ENCODE measurements around the gene ZNF705A.
"Not testable (repeated sequence)": the region's sequence is repeated elsewhere in the genome, so short reads cannot be mapped to it uniquely, and the experiment has no call there.

The ZNF705A gene

DNA sequence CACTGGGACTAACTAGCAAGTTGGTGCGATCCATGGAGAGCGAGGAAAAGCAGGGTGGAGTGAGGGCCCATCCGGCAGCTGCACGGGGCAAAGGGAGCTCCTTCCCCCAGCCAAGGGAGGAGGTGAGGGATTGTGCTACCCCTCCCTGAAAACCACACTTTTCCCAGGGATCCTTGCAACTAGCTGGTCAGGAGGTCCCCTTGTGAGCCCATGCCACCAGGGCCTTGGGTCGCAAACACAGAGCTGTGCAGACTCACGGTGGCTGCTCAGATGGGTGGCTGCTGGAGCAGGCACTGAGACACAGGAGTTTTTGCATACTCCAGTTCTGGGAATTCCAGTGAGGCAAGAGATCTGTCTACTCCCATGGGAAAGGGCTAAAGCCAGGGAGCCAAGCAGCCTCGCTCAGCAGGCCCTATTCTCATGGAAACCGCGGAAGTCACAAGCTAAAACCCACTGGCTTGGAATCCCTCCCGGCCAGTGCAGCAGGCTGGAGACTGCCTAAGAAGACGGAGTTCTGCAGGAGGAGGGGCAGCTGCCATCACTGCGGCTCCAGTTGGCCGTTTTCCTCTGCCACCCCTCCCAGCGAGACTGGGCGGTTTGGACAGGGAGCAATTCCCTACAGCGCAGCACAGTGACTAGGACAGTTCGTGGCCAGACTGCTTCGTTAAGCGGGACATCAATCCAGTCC, 10.9 kb upstream of the ZNF705A start:
- Histone ChIP-seq H3K36me3 (ENCODE audit: insufficient read depth, low read length) (no peaks in the 10 kb centered on the region), H3K9me3 (replicated peaks; ENCODE audit: low read length) (no peaks in the 10 kb centered on the region), H3K9ac (ENCODE audit: low read depth, low read length) (peak overlapping the region; percentile 10), H3K4me1 (ENCODE audit: control insufficient read depth, insufficient read depth, low read length) (peaks cover 12% of the 10 kb centered on the region), H3K4me2 (ENCODE audit: low read length) (peak overlapping the region; percentile 71), H3K27me3 (ENCODE audit: control insufficient read depth, insufficient read depth, low read length) (no peaks in the 10 kb centered on the region), H3K4me3 (ENCODE audit: low read length) (peak overlapping the region; percentile 44)

DNA sequence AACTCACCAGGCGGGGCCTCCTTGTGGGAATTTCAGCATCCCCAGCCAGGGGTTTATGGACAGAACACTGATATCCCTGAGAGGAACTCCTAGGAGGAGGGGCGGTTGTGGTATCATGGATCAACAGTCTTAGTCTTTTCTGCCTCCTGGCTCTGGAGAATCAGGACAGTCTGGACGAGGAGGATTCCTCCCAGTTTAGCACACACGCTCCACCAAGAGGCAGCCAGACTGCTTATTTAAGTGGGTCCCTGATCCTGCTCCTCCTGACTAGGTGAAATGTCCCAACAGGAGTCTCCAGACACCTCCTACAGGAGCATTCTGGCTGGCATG, 10.4 kb upstream of the ZNF705A start:
- Histone ChIP-seq H3K4me1 (ENCODE audit: control insufficient read depth, insufficient read depth, low read length) (peaks cover 12% of the 10 kb centered on the region), H3K4me2 (ENCODE audit: low read length) (peak overlapping the region; percentile 71), H3K27me3 (ENCODE audit: control insufficient read depth, insufficient read depth, low read length) (no peaks in the 10 kb centered on the region), H3K9ac (ENCODE audit: low read depth, low read length) (peak overlapping the region; percentile 10), H3K36me3 (ENCODE audit: insufficient read depth, low read length) (no peaks in the 10 kb centered on the region), H3K4me3 (ENCODE audit: low read length) (peak overlapping the region; percentile 44), H3K9me3 (replicated peaks; ENCODE audit: low read length) (no peaks in the 10 kb centered on the region)

DNA sequence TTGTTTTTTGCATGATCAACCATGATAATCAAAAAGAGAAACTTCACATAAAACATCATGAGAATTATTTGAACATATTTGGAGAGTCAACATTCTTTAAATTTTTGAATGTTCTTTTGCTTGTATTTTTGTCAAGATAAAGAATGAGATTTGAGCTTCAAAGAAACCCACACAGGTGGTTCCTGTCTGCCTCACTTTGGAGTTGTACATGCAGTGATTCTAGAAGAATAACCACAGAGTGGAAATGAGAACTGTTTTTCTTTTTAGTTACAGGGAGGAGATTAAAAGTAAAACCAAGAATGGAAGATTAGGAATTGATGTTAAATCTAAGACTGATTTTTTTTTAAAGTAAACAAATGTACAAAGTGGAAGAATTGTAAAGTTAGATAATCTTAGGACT, 2.3 kb upstream of the ZNF705A start:
- Histone ChIP-seq H3K9ac (ENCODE audit: low read depth, low read length) (no peak overlapping the region), H3K9me3 (replicated peaks; ENCODE audit: low read length) (no peaks in the 10 kb centered on the region), H3K4me2 (ENCODE audit: low read length) (no peak overlapping the region), H3K36me3 (ENCODE audit: insufficient read depth, low read length) (no peaks in the 10 kb centered on the region), H3K27me3 (ENCODE audit: control insufficient read depth, insufficient read depth, low read length) (no peaks in the 10 kb centered on the region), H3K4me3 (ENCODE audit: low read length) (no peak overlapping the region), H3K4me1 (ENCODE audit: control insufficient read depth, insufficient read depth, low read length) (peaks cover 22% of the 10 kb centered on the region)

DNA sequence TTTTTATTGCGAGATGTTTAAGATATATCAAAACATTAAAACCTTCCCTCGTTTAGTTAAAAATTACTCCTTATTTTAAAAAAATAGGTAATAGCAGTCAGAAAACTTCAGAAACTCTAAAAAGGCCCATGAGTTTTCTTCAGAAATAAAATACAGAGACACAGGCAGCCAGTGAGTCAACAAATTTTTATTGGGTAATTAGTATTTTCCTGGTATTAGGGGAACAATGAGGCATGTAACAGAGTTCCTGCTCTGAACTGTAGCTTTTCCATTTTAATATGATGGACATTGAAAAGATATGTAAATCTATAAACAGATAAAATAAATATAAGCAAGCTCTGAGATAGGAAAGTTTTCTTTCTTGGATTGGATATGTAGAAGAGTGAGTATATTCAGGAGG, 399 bp upstream of the ZNF705A start:
- H3K9me3 ChIP-seq (replicated peaks; ENCODE audit: low read length), result no peaks in the 10 kb centered on the region
- peak overlapping the region; percentile 66 for H3K4me2 ChIP-seq (ENCODE audit: low read length)
- H3K36me3 ChIP-seq (ENCODE audit: insufficient read depth, low read length), result no peaks in the 10 kb centered on the region
- no peaks in the 10 kb centered on the region for H3K27me3 ChIP-seq (ENCODE audit: control insufficient read depth, insufficient read depth, low read length)
- H3K4me1 ChIP-seq (ENCODE audit: control insufficient read depth, insufficient read depth, low read length), result peaks cover 22% of the 10 kb centered on the region
- H3K4me3 ChIP-seq (ENCODE audit: low read length), result no peak overlapping the region
- peak overlapping the region; percentile 67 for H3K9ac ChIP-seq (ENCODE audit: low read depth, low read length)

DNA sequence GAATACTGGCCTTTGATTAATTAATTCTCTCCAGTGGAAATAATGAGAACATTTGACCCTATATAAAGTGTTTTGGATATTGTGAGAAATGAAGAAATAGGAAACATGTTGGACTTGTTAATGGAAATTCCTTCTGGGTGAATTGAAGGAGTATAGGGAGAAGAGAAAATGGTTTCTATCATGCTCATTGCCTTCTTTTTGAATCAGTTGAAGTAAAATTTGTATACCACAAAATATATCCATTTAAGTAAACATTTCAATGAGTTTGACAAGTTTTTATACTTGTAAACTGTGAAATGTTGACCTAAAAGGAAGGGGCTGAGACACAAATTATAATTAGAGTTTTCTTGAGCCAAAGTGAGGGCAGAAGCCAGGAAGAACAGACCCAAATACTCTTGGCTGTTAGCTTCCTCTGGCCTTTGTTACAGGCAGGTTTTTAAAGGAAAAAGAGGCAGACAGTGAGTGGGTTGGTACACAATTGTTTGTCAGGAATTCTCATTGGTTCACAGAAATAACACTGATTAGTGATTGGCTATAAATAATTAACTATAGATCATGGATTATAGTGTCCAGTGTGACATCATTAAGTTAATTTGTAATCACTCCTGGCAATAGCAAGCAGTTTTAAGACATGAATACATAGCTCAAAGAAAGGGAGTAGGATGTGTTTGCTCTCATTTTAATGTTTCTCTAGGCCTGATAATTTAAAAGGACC, 826 bp downstream of the ZNF705A start:
- Histone ChIP-seq H3K9ac (ENCODE audit: low read depth, low read length) (peak overlapping the region; percentile 55), H3K4me2 (ENCODE audit: low read length) (peak overlapping the region; percentile 66), H3K27me3 (ENCODE audit: control insufficient read depth, insufficient read depth, low read length) (no peaks in the 10 kb centered on the region), H3K4me1 (ENCODE audit: control insufficient read depth, insufficient read depth, low read length) (peaks cover 22% of the 10 kb centered on the region), H3K9me3 (replicated peaks; ENCODE audit: low read length) (no peaks in the 10 kb centered on the region), H3K4me3 (ENCODE audit: low read length) (peak overlapping the region; percentile 16), H3K36me3 (ENCODE audit: insufficient read depth, low read length) (no peaks in the 10 kb centered on the region)

DNA sequence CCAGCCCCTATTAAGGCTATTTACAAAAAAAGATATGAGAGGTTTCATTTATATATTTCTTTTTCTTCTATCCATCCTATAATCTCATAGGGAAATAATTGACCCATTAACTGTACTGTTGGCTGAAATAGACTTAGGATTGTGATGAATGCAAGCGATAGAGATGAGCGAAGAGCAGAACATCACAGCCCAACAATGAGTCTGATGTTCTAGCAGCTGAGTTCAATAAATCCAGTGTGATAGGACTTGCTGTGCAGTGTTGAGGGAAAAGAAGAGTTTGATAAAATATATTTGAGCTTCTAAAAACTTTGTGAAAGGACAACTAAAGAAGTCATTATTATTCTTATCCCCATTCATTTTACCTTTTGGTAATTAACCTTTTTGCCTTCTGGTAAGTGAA, 16.1 kb downstream of the ZNF705A start:
- not testable (repeated sequence) for H3K36me3 ChIP-seq (ENCODE audit: insufficient read depth, low read length)

DNA sequence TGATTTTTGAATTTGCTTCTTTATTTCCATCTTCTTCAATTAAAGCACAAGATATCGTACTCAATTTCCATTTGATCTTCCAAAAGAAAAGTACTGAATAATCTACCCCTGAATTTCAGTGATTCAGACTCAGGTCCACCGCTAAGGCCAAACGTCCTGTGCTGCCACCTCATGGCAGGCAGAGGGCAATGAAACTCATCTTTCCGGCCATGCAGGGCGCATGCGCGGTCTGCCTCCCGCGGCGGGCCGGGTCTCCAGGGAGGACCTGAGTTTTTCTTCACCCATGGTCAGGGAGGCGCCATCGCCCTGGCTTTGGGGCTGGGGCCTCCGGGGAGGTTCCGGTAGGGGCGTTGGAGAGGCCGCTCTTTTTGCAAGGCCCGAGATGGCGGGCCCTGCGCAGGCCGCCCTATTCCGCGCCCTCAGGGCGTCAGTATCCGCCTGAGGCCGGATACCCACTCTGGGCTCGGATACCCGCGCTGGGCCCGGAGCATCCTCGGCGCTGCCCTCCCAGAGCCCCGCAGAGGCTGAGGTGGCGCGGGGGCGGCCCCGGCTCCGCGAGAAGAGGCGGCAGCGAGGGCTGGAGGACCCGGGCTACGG, 23.3 kb downstream of the ZNF705A start:
- not testable (repeated sequence) for H3K36me3 ChIP-seq (ENCODE audit: insufficient read depth, low read length); H3K27me3 ChIP-seq (ENCODE audit: control insufficient read depth, insufficient read depth, low read length); H3K4me1 ChIP-seq (ENCODE audit: control insufficient read depth, insufficient read depth, low read length); H3K9me3 ChIP-seq (replicated peaks; ENCODE audit: low read length)
- H3K4me3 ChIP-seq (ENCODE audit: low read length), result peak overlapping the region; percentile 77
- H3K4me2 ChIP-seq (ENCODE audit: low read length), result peak overlapping the region; percentile 75
- H3K9ac ChIP-seq (ENCODE audit: low read depth, low read length), result peak overlapping the region; percentile 91

More for the DNA sequence above, 16.1 kb downstream of the ZNF705A start:
- not testable (repeated sequence) for H3K4me1 ChIP-seq (ENCODE audit: control insufficient read depth, insufficient read depth, low read length); H3K4me3 ChIP-seq (ENCODE audit: low read length); H3K4me2 ChIP-seq (ENCODE audit: low read length); H3K27me3 ChIP-seq (ENCODE audit: control insufficient read depth, insufficient read depth, low read length); H3K9ac ChIP-seq (ENCODE audit: low read depth, low read length); H3K9me3 ChIP-seq (replicated peaks; ENCODE audit: low read length)

DNA sequence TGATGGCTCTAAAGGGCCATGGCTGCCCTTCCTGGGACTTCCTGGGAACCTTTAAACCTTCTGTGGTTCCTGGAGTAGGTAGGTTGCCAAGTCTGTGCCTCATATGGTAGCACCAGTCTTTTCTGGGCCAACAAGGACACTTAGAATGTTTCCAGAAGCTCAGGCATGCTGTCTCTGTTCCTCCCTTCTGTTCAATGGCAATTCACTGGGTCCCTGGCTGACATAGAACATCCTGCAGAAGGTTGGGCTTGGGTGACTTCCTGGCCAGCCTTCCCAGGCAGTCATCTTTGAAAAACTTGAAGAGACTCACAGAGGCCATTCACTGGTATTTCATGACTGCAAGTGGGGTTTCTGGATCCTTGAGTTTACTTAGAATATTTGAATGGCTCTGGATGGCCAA, 24.5 kb downstream of the ZNF705A start:
- H3K4me1 ChIP-seq (ENCODE audit: control insufficient read depth, insufficient read depth, low read length); H3K9me3 ChIP-seq (replicated peaks; ENCODE audit: low read length); H3K4me3 ChIP-seq (ENCODE audit: low read length); H3K36me3 ChIP-seq (ENCODE audit: insufficient read depth, low read length); H3K9ac ChIP-seq (ENCODE audit: low read depth, low read length); H3K27me3 ChIP-seq (ENCODE audit: control insufficient read depth, insufficient read depth, low read length): not testable (repeated sequence)
- peak overlapping the region; percentile 75 for H3K4me2 ChIP-seq (ENCODE audit: low read length)

DNA sequence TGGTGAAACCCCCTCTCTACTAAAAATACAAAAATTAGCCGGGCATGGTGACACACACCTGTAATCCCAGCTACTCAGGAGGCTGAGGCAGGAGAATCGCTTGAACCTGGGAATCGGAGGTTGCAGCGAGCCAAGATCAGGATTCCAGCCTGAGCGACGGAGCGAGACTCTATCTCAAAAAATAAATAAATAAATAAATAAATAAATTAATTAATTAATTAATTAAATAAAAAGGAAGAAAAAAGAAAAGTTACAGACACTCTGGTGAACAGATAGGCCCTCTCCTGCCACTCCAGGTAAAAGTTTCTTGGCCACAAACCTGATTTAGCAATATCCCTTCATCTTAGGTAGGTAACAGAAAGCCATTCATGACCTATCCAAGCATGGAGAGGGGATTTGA, 26.1 kb downstream of the ZNF705A start:
- H3K4me1 ChIP-seq (ENCODE audit: control insufficient read depth, insufficient read depth, low read length); H3K36me3 ChIP-seq (ENCODE audit: insufficient read depth, low read length); H3K4me3 ChIP-seq (ENCODE audit: low read length); H3K27me3 ChIP-seq (ENCODE audit: control insufficient read depth, insufficient read depth, low read length); H3K9ac ChIP-seq (ENCODE audit: low read depth, low read length); H3K9me3 ChIP-seq (replicated peaks; ENCODE audit: low read length); H3K4me2 ChIP-seq (ENCODE audit: low read length): not testable (repeated sequence)

DNA sequence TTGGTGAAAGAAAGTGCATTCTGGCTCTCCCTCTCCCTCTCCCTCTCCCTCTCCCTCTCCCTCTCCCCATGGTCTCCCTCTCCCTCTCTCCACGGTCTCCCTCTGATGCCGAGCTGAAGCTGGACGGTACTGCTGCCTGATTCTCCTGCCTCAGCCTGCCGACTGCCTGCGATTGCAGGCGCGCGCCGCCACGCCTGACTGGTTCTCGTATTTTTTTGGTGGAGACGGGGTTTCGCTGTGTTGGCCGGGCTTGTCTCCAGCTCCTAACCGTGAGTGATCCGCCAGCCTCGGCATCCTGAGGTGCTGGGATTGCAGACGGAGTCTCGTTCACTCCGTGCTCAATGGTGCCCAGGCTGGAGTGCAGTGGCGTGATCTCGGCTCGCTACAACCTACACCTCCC, 26.5 kb downstream of the ZNF705A start:
- H3K4me3 ChIP-seq (ENCODE audit: low read length); H3K36me3 ChIP-seq (ENCODE audit: insufficient read depth, low read length); H3K4me2 ChIP-seq (ENCODE audit: low read length); H3K4me1 ChIP-seq (ENCODE audit: control insufficient read depth, insufficient read depth, low read length); H3K9ac ChIP-seq (ENCODE audit: low read depth, low read length); H3K9me3 ChIP-seq (replicated peaks; ENCODE audit: low read length); H3K27me3 ChIP-seq (ENCODE audit: control insufficient read depth, insufficient read depth, low read length): not testable (repeated sequence)

DNA sequence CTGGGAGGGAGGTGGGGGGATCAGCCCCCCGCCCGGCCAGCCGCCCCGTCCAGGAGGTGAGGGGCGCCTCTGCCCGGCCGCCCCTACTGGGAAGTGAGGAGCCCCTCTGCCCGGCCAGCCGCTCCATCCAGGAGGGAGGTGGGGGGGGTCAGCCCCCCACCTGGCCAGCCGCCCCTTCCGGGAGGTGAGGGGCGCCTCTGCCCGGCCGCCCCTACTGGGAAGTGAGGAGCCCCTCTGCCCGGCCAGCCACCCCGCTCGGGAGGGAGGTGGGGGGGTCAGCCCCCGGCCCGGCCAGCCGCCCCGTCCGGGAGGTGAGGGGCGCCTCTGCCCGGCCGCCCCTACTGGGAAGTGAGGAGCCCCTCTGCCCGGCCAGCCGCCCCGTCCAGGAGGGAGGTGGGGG, 27.4 kb downstream of the ZNF705A start:
- not testable (repeated sequence) for H3K9me3 ChIP-seq (replicated peaks; ENCODE audit: low read length); H3K4me3 ChIP-seq (ENCODE audit: low read length); H3K4me2 ChIP-seq (ENCODE audit: low read length); H3K27me3 ChIP-seq (ENCODE audit: control insufficient read depth, insufficient read depth, low read length); H3K4me1 ChIP-seq (ENCODE audit: control insufficient read depth, insufficient read depth, low read length); H3K9ac ChIP-seq (ENCODE audit: low read depth, low read length); H3K36me3 ChIP-seq (ENCODE audit: insufficient read depth, low read length)

DNA sequence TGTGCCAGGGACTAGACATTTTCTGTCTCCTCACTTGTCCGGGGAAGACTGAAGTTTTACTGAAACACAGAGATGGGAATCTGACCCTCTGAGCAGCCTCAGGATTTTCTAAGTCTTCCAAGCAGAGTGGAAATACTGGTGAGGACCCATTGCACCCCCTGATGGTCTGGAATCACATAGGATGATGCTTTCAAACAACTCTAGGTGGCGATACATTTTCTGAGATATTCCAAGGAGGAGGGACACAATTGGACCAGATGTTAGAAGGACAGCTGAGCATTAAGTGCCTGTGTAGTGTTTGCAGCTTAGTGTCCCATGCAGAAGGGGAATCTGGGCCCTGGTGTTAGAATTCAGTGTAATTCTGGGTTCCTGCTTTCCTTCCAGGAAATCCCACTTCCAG, 31.3 kb downstream of the ZNF705A start:
- H3K4me3 ChIP-seq (ENCODE audit: low read length); H3K9me3 ChIP-seq (replicated peaks; ENCODE audit: low read length); H3K27me3 ChIP-seq (ENCODE audit: control insufficient read depth, insufficient read depth, low read length); H3K4me1 ChIP-seq (ENCODE audit: control insufficient read depth, insufficient read depth, low read length); H3K4me2 ChIP-seq (ENCODE audit: low read length); H3K36me3 ChIP-seq (ENCODE audit: insufficient read depth, low read length); H3K9ac ChIP-seq (ENCODE audit: low read depth, low read length): not testable (repeated sequence)
